SH-SY5Y (cell line): ENCODE measurements around the gene PHKA2.

Experiments used
- GATA2 ChIP-seq: IDR thresholded peaks from 2 replicates; pipeline ENCODE4 v1.6.1; 2011; ENCODE audit warnings: mild to moderate bottlenecking, low read depth, low read length
- GATA3 ChIP-seq: IDR thresholded peaks from 2 replicates; pipeline ENCODE4 v1.6.1; 2011; ENCODE audit warnings: low read depth, mild to moderate bottlenecking, low read length, moderate library complexity

- TF ChIP-seq GATA2 (no peak), GATA3 (no peak)
Observed at GRCh38 chrX:18933617-18934016, 50.3 kb downstream of the PHKA2 start.
